HG02763 (cell line): Measurements from ENCODE around the gene ATP2A1.
"Not testable (repeated sequence)": the region's sequence is repeated elsewhere in the genome, so short reads cannot be mapped to it uniquely, and the experiment has no call there.

Source experiments
- ATAC-seq: cut with Tn5 transposase; IDR thresholded peaks from one replicate; pipeline ENCODE4 v1.9.1; 2021; ENCODE audit warnings: mild to moderate bottlenecking, moderate library complexity; ENCODE audit not compliant: unreplicated experiment

The ATP2A1 gene

GRCh38 chr16:28858421-28858820 lies 19.9 kb upstream of the ATP2A1 start:
- no peak for ATAC-seq

- ATAC-seq: no peak
These were observed 19.0 kb upstream of the ATP2A1 start for GRCh38 chr16:28859326-28859725.

DNA sequence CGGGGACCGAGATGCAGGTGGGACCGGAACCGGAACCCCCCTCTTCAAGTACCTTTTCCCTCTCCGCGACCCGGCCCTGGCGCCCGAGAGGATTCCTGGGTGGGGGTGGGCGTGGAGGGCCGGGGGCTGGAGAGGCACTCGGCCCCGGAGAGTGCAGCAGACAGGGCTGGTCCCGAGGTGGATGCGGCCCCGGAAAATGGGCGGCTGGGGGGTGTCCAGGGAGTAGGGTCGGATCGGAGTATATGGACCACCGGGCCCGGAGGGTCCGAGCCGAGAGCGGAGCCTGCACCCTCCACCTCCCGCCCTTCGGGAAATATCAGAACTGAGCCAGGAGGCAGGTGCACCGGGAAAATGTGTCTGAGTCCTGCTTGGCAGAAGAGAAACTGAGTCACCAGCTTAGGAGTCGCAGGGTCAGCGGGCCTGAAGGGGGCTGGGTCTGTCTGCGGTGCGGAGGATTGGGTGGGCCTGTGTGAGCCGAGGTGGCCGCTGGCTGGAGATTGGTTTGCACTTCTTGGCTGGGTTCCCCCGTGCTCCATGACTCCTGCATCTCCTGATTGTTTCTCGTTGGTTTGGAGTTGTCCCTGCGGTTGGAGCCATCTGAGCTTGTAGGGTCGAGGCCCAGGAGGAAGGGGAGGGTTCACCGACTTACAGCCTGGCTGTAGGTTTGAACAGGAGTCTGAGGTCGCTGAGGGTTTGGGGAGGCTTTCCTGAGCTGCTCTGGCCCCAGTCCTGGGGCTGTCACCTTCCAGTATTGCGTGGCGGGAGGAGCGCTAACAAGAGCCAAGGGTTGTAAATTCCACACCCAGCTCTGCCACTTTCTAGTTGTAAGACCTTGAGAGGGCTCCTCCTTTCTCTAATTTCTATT lies 14.1 kb upstream of the ATP2A1 start:
- no peak for ATAC-seq

DNA sequence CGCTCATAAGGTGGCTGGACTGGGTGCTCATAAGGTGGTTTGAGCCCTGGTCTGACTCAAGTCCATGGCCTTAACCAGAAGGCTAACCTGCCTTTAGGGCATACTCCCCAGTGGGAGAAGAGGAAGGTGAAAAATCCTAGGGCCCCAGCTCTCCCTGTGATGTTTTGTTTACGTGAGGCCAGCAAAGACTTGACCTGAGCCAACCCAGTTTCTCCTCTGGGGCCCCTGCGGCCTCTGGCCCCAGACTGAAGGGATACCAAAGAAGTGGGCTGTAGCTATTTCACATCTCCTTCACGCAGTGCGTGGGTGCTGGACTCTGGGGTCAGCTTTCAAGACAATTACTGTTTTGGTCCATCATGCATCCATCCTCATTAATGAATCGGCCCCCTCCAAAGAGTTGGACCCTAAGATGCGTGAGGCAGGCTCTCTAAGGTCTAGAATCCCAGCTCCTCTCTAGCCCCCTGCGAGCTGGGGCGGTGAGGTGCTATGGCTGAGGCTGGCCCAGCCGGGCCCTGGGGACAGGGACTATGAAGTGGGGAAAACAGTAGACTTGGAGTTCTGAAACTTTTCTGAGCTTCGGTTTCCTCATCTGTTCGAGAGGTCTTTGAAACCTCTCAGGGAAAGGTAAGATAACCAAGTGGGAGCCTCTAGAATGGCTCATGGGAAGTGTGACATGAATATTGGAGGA lies 13.1 kb upstream of the ATP2A1 start:
- no peak for ATAC-seq

- ATAC-seq: no peak
These were observed 12.4 kb upstream of the ATP2A1 start for GRCh38 chr16:28865722-28866453.

DNA sequence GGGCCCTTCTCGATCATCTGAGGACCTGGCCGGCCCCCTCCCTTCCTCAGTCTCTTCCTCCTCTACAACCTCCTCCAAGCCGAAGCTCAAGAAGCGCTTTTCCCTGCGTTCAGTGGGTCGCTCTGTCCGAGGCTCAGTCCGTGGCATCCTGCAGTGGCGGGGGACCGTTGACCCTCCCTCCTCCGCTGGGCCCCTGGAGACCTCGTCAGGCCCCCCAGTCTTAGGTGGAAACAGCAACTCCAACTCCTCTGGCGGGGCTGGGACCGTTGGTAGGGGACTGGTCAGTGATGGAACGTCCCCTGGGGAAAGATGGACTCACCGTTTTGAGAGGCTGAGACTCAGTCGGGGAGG lies 11.9 kb upstream of the ATP2A1 start:
- ATAC-seq: no peak

DNA sequence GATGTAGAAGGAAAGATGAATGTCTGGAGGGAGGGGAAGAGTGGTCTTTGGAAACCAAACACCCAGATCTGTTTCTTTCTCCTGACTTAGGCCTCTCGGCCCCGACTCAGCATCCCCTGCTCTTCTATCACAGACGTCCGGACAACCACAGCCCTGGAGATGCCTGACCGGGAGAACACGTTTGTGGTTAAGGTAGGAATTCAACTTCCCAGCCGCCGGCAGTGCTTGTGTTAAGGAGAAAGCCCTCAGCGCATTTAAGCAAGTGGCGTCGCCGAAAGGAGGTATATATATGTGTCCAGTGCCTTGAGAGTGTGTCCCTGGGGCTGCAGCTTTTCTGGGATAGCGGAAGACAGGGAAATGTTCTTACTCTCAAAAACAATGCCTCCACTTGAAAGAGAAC lies 11.0 kb upstream of the ATP2A1 start:
- ATAC-seq: no peak

DNA sequence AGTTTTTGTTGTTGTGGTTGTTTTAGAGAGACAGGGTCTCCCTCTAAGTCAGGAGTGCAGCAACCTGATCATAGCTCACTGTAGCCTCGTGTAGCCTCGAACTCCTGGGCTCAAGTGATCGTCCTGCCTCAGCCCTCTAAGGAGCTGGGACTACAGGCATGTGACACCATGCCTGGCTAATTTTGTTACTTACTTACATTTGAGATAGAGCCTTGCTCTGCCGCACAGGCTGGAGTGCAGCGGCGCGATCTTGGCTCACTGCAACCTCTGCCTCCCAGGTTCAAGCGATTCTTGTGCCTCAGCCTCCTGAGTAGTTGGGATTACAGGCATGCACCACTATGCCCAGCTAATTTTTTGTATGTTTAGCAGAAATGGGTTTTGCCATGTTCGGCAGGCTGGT lies 10.6 kb upstream of the ATP2A1 start:
- ATAC-seq: not testable (repeated sequence)

GRCh38 chr16:28869201-28869600 lies 9.1 kb upstream of the ATP2A1 start:
- no peak for ATAC-seq

- no peak for ATAC-seq
These were observed 5.3 kb upstream of the ATP2A1 start for GRCh38 chr16:28872952-28873351.

DNA sequence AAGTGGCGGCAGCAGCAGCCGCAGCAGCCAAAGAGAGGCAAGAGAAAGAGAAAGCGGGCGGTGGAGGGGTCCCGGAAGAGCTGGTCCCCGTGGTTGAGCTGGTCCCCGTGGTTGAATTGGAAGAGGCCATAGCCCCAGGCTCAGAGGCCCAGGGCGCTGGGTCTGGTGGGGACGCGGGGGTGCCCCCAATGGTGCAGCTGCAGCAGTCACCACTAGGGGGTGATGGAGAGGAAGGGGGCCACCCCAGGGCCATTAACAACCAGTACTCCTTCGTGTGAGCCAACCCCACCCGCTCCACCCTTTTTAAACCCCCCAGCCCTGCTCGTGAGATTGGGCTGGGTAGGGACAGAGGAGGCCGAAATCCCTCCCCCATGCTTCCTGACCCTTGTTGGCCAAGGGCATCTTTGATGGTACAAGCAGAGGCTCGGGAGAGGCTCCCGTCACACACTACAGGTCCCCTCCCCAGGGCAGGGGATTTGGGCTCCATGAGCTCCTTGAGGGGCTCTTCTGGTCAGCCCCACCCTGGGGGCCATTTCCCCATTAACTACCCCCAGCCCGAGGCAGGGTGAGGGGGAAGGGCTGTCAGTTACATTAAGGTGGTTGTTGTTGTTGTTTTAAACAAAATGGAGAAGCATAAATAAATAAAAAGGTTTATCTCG lies 4.6 kb upstream of the ATP2A1 start:
- ATAC-seq: no peak

DNA sequence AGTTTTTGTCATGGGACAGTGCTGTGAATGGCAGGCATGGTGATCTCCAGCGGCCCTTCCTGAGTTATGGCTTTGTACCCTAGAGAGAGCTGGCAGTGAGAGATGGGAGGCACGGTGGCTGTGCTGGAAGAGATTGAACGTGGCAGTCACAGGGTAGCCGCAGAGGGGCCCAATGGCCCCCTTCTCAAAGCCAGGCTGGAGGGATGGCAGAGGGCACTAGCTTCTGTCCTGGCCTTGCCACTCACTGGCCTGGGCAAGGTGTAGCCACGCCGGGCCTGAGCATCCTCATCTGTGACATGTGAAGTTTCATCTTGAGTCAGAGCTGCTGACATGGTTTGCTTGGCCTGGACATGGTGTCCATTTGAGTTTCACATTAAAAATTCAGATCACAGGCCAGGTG lies 3.9 kb upstream of the ATP2A1 start:
- no peak for ATAC-seq

DNA sequence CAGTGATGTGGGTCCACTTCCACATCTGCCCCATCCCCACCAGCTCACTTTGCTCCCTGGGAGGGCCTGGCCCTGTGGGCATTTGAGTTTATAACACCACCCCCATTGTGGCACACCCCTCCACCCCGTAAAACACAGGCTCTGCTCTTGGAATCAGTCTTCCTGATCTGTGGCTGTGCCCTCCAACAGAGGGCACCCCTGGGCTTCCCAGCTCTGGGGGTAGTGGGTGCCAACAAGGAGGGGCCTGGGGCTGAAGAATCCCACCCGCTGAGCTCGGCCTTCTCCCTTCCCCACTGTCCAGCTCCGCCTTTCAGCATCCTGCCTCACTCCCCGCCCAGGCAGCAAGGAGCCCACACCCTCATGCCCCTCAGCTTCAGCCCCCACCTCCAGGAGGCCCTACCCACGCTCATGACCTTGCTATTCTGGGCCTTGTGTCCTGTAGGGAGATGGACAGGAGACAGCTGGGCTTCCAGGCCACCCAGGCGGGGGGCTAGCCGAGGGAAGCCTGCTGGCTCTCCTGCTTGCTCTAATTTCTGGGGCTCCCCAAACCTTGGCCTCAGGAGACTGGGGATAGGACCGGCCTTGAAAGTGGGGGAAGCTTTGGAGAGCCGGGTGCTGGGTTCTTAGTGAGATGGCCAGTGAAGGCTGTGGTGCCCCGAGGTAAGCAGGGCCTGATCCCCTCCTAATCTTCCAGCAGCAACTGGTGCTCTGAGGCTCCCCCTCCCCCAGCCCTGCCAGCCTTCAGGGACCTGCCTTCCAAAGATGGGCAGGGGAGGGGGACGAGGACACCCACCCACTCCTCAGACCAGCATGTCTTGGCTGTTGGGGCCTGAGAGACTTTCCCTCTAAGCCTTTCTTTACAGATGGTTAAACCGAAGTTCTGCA lies 2.9 kb upstream of the ATP2A1 start:
- ATAC-seq: no peak

- no peak for ATAC-seq
These were observed 2.1 kb upstream of the ATP2A1 start for GRCh38 chr16:28876019-28876659.

- ATAC-seq: no peak
These were observed 1.2 kb upstream of the ATP2A1 start for GRCh38 chr16:28876973-28877654.

- ATAC-seq: no peak
These were observed 660 bp upstream of the ATP2A1 start for GRCh38 chr16:28877655-28878000.

DNA sequence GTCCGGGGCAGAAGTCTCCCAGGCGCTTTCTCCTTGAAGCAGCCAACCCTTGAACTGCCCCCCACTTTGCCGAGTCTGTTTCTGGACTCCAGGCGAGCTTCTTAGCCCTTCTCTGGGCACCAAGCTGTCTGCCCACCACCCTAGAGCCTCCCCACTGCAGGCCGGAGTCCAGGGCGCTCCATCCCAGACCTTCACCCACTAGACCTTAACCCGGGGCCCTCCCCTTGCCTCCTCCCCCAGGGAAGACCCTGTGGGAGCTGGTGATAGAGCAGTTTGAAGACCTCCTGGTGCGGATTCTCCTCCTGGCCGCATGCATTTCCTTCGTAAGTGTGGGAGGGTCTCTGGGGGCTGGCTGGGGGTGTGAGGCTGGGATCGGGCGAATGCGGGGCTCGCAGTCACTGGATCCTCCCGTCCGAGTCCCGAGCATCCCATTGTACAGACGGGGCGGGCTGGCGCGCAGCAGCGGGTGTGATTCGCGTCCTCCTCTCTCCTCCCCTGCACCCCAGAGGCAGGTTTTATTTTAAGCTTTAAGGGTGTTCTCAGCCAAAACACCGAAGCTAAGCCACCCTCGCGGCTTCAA lies 1.1 kb downstream of the ATP2A1 start:
- peak; percentile 23 for ATAC-seq

GRCh38 chr16:28879841-28880588 lies 1.7 kb downstream of the ATP2A1 start:
- peak; percentile 83 for ATAC-seq
